Heart left ventricle (tissue), 13 donors: ENCODE results near the gene MYO1B.

Experiments used
- CTCF ChIP-seq, 12 donors: fragments of 200-600 bp; sonication (generic) in 4 of 12; IDR thresholded peaks; one replicate each; pipeline versions ENCODE4 v1.5.0 to v1.8.0; 2018 to 2022; ENCODE audit warnings: antibody characterized with exemption in 12 of 12, mild to moderate bottlenecking in 5 of 12
- POLR2A ChIP-seq, 2 donors: fragments of 450-650 bp; IDR thresholded peaks; one replicate each; pipeline ENCODE4 v1.6.1; 2017; ENCODE audit warnings: antibody characterized with exemption in 2 of 2, mild to moderate bottlenecking in 2 of 2, moderate library complexity in 2 of 2
- donor health status: ischemic (EF 13 %, LVEDD 7.1; RV severe dilation, severe dysfunction).
- donor health status: DM: no; HTN: yes; CAD: no.
- donor health status: DM: no; HTN: no; CAD: no.
- donor health status: ischemic (EF 25% LVEDD 6.9; RV normal size, moderate dysfunction).
- donor health status: ischemic (EF 25% LVEDD 5.7; RV mildly dilated, moderate dysfunction).
- donor health status: ischemic (EF 35%, LVEDD 5.7; RV mildly dilated, moderate dysfunction).
- donor health status: nonischemic (EF 11% LVEDD 7.7; RV severe dilation, severe dysfunction).
- donor health status: DM: yes; HTN: yes; CAD: no.
- donor health status: PGD.
- donor health status: ischemic (EF 29% LVEDD 5.4; RV normal size, mild dysfunction).
- donor health status: nonischemic (EF 23%, LVEDD 6.1; RV moderate dilation, normal function).

- TF ChIP-seq CTCF (IDR thresholded peaks at IDR 0.05) (no peak), POLR2A (IDR thresholded peaks at IDR 0.05) (no peak)
Observed at GRCh38 chr2:191225690-191226089, 19.5 kb upstream of the MYO1B start.
